Activated CD4-positive, alpha-beta T cell treated with anti-CD3 and anti-CD28 coated beads, Interleukin-2, amount 50 U/mL, for 4 hours (primary cell): ENCODE results near the gene CCDC51.
A peak's percentile ranks its signal among the peaks of the same experiment; 100 is the strongest.
"Not testable (repeated sequence)": the region's sequence is repeated elsewhere in the genome, so short reads cannot be mapped to it uniquely, and the experiment has no call there.

ENCODE experiments used
- DNase-seq, 2 experiments: peaks; one replicate each; pipeline ENCODE4 v3.0.0-alpha.2; 2020

The CCDC51 gene, protein sequence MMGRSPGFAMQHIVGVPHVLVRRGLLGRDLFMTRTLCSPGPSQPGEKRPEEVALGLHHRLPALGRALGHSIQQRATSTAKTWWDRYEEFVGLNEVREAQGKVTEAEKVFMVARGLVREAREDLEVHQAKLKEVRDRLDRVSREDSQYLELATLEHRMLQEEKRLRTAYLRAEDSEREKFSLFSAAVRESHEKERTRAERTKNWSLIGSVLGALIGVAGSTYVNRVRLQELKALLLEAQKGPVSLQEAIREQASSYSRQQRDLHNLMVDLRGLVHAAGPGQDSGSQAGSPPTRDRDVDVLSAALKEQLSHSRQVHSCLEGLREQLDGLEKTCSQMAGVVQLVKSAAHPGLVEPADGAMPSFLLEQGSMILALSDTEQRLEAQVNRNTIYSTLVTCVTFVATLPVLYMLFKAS

DNA sequence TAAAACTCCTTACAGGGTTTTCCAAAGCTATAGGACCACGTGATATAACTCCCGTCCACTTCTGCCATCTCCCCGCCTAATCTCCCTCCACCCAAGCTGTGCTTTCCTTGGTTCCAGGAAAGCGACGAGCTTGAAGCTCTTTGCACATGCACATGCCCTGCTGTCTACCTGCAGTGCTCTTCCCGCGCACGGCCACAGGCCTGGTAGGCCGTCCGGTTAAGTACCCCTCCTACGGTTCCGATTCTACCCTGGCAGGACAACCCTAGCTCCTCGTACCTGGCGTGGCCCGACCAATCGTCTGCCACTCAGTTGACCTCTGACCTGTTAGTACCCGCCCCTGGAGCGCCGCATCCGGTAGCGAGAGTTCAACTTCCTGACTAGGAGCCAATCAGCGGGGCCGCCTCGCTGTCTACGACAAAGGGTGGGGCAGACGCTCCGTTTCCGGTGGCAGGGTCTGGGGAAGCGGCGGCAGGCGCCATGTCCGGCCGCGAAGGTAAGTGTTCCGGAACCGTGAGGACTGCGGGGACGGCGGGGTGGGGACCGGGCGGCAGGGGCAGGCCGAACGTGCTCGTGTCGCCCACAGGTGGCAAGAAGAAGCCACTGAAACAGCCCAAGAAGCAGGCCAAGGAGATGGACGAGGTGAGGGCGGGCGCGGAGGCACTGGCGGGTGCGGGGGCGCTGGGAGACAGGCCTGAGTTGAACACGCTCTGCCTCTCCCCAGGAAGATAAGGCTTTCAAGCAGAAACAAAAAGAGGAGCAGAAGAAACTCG, at the start of gene CCDC51, which contains the start of gene TMA7:
Gene CCDC51 (minus strand): TSS at position 300 of the 770 bp plus-strand sequence. CDS start 4,991 bp downstream, outside the sequence.
Gene TMA7 (plus strand): TSS at position 438 of the 770 bp plus-strand sequence. CDS start 40 bp downstream, at position 478.
- DNase-seq = peak; percentile 98

DNA sequence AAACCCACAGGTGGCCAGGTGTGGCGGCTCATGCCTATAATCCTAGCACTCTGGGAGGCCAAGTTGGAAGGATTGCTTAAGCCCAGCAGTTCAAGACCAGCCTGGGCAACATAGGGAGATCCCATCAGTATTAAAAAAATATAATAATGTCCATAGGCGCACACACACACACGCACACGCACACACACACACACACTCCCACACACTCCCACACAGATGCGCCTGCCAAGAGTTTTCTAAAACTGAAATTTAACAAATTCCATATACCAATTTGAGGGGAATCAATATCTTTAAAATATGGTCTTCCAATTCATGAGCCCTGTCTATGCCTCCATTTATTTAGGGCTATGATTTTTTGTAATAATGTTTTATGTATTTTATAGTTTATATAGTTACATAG, 47.0 kb upstream of the CCDC51 start:
- no peak for DNase-seq

DNA sequence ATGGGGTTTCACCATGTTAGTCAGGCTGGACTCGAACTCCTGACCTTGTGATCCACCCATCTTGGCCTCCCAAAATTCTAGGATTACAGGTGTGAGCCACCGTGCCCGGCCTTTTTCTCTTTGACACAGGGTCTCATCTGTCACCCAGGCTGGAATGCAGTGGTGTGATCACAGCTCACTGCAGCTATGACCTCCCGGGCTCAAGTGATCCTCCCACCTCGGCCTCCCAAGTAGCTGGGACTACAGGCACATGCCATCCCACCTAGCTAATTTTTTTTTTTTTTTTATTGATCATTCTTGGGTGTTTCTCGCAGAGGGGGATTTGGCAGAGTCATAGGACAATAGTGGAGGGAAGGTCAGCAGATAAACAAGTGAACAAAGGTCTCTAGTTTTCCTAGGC, 42.9 kb upstream of the CCDC51 start:
- not testable (repeated sequence) for DNase-seq

DNA sequence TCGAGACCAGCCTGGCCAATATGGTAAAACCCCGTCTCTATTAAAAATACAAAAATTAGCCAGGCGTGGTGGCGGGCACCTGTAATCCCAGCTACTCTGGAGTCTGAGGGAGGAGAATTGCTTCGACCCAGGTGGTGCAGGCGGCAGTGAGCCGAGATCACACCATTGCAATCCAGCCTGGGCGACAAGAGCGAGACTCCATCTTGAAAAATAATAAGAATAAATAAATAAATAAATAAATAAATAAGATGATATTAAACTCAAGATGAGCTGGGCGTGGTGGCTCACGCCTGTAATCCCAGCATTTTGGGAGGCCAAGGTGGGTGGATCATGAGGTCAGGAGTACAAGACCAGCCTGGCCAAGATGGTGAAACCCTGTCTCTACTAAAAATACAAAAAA, 41.0 kb upstream of the CCDC51 start:
- DNase-seq = not testable (repeated sequence)

DNA sequence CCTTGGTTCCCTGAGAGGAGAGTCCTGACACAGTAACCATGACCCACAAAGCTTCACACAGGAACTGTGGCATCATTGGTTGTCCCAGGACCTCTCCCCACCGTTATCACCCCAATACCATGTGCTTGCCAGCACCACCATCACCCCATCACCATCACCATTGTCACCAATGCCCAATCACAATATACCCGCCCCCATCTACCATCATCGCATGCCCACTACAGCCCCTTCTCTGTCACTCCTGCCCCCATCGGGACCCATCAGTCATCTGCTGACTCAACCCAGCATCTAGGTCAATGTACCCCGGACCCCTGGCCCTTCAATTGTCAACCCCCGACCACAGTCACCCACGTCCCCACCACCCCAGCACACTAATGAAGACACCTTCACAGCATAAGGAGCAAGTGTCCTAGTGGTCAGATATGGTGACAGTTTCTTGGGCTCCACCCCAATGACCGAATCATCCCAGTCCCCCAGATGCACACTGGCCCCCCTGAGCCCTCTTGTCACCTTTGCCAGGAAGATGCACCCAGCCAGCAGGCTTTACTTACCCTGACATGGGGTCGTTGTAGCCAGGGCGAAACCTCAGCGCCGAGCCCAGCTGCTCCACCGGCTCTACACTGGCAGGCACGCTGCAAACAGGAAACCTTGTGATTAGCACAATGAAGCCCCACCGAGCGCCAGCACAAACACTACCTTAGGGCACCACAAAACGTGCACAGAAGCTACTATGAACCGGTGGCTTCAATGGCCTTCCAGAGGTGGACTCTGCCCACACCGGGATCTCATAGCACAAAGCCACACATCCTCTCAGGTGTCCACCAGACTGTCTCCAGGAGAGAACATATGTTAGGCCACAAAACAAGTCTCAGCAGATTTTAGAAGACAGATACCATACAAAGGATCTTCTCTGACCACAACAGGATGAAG, 39.0 kb upstream of the CCDC51 start:
- DNase-seq = peak; percentile 42 to 48

DNA sequence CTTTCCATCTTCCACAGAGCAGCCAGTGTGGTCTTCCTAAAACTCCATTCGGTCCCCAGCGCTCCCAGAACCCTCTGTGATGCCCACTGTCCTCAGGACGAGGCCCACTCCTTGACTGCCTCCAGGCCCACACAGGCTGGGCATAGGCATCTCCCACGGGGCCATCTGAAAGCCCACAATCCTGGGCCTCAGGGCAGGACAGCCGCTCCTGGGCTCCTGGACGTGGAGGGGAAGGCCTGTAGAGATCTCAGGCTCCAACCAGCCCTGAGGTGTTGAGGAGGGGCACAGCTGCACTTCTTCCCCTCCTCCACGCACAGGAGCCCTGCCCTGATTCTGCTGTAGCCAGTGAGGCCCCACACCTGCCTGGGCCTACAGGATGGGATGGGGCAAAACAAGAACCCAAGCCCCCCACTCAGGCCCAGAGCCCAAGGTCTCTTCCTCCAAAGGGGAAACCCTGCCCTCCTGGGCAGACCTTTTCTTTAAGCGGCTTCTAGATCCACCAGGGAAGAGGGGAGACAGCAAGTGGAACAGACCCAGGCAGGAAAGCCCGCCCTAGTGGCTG, 38.1 kb upstream of the CCDC51 start:
- DNase-seq = no peak

DNA sequence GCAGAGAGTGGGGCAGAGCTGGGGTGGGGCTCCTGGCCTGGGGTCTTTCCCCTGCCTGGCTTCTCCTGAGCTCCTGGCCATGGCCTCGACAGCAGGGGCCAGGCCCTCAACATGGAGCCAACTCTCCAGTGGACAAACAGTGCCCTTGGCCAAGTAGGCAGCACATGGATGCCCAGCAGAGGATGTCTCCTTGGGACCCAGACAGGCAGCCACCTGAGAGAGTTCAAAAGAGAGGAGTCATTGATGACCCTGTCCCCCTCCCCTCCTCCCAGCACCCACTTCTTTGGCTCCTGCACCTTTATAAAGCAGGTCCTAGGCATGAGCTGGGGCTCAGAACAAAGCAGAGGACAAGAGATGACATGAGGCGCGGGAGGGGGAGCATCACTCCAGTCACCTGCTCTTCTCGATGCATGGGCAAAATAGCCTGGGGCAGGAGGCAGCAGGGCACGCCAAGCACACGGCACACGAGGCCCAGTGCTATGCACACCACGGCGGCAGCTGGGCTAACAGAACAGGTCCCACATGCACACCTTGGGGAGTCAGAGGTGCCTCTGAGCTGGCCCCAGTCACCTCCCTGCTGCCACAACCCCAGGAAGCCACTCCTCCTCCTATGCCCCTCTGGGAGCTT, 36.6 kb upstream of the CCDC51 start:
- no peak for DNase-seq

DNA sequence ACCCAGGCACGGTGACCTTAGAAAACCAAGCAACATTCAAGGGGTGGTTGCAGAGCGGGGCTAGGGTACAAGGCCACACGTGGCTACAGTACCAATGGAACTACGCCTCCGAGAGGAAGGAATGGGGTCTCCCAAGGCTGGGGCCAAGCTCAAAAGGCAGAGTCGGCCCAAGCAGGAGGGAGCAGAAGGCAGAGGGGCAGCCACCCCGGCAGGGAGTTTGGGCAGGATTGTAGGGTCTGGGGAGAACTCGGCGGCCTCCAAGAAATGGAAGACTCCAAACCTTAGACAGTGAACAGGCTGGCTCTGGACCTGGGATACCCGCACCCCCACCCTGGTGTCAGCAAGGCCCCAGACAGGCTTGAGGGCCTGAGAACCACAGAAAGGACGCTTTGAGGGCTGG, 35.3 kb upstream of the CCDC51 start:
- no peak for DNase-seq

DNA sequence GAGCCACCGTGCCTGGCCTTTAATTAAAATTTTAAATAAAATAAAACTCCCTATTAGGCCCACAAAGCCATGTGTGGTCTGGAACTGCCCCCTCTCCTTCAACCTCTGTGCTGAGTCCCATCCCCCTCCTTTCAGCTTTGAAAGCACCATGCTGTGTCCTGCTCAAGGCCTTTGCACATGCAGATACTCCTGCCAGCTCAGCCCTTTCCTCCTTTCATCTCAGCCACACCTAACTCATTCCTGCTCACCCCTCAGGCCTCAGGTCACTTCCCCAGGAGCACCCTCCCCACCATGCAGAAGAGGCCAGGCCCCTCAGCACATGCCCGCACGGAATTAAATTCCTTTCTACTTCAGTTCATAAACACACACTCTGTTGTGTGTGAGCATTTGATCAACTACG, 34.7 kb upstream of the CCDC51 start:
- no peak for DNase-seq

DNA sequence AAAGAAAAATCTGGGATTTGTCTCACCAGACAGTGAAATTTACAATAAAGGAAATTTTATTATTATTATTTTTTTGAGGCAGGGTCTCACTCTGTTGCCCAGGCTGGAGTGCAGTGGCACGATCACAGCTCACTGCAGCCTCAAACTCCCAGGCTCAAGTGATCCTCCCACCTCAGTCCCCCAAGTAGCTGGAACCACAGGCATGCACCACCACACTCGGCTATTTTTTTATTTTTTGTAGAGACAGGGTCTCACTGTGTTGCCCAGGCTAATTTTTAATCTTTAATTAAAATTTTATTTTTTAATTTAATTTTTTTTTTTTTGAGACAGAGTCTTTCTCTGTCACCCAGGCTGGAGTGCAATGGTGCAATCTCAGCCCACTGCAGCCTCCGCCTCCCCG, 34.1 kb upstream of the CCDC51 start:
- not testable (repeated sequence) for DNase-seq

DNA sequence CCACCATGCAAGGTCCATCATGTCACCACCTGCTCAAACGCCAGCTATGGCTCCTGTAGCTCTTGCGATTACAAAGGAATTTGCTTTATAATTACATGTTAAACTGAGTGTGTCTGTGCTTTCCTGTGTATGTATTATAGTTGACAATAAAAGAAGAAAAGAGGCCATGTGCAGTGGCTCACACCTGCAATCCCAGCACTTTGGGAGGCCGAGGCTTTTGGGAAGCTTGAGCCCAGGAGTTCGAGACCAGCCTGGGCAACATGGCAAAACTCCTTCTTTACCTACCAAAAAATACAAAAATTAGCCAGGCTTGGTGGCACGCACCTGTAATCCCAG, 33.7 kb upstream of the CCDC51 start:
- DNase-seq = no peak

DNA sequence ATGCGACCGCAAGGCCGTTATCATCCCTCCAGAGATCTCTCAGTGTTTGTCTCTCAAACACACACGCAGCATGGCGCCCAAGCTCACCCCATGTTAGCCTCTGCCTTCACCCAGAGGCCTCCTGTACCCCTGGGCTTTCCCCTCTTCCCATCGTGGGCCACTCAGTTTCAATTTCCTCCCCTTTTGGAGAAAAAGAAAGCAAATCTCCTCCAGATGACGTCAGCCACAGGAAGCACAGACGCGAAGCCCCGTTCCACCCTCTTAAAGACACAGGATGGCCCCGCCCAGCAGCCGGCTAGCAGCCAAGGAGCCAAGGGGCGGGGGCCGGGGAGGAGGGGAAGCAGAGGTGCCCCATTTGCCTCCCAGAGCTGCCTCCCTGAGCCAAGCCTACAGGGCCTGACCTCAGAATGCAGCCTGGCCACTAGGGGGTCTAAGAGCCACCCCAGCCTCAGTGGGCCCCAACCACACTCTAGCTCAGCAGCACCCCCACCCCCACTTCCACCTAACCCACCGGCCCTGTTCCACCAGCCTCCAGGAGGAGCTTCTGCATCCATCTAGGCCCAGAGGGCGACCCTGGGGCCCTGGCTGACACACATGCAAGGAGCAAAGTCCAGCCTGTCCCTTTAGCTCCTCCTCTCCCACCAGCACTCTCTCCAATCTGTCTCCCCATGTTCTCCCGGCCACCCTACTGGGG, 33.2 kb upstream of the CCDC51 start:
- DNase-seq = peak; percentile 93

DNA sequence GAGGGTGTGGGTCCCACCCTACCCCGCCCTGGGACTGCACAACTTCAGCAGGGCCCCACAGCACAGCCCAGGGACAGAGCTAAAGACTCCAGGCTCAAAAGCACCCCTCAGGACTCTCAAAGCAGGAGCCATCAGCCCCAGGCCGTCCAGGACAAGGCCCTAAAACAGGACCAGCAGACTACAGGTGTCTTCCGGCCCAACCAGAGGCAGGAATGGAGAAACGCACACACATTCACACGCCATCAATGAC, 32.7 kb upstream of the CCDC51 start:
- DNase-seq = peak in 1 of 2 experiments; percentile 10

DNA sequence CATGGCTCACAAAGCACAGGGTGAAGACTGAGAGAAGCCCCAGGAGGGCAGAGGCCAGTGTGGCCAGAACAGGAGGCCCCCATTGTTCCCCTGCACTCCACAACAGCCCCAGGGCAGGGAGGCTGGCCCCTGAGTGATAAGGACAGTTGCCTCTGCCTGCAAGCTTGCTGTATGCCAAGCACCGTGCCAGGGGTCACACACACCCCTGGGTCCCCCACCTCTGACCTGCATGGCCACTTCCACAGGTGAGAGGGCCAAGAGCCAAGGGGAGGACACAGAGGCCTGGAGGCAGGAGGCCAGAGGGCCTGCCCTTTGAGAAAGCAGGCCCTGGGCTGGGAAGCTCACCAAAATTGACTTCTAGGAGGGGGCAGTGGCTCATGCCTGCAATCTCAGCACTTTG, 30.4 kb upstream of the CCDC51 start:
- DNase-seq = no peak

DNA sequence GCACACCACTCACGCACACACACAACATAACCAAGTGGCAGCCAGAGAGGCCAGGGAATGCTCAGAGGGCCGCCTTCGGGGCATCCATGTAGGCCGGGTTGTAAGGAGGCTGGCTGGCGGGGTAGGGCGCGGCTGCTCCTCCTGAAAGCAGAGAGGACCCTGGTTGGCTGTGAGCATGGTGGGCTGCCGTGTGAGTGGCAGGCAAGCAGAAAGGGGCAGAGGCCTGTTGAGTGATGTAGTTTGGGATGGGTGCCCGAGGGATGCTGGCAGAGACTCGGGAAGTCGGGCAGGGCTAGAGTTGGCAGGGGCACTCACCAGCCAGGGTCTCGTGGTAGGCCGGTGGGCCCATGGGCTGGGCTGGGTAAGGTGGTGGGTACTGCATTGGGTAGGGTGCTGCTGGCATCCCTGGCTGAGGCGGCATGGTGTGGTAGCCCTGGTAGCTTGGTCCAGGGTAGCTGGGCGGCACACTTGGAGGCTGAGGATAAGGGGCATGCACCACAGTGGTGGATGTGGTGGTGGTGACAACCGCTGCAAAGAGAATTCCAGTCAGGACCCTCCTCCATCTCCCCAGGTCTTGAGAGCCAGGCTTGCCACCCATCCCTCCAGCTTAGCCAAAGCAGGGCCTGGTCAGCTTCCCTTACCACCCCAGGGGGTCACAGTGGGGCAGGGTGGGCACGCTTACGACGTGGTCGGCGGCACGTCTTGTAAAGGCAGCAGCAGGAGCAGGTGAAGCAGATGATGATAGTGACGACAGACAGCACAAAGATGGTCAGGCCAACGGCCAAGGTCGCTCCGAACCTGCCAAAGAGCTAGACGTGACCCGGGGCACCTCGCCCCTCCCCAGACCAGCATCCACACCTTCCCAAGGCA, 29.4 kb upstream of the CCDC51 start:
- DNase-seq = no peak

DNA sequence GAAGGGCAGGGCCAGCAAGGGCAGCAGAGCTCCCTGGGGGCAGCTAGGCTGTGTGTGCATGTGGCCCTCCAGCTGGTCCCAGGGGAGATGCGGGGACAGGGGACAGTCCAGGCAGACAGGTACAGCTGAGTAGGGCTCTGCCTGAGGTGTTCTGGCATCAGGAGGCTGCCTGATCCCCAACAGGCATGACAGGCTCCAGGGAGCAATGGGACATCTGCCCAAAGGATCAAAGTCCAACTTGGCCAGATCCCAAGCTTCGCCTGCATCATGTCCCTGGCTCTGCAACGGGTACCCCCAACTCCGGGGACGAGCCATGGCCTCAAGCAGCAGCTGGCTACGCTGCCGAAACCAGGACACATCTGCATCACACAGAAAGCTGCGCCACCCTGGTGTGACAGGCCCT, 28.4 kb upstream of the CCDC51 start:
- no peak for DNase-seq

DNA sequence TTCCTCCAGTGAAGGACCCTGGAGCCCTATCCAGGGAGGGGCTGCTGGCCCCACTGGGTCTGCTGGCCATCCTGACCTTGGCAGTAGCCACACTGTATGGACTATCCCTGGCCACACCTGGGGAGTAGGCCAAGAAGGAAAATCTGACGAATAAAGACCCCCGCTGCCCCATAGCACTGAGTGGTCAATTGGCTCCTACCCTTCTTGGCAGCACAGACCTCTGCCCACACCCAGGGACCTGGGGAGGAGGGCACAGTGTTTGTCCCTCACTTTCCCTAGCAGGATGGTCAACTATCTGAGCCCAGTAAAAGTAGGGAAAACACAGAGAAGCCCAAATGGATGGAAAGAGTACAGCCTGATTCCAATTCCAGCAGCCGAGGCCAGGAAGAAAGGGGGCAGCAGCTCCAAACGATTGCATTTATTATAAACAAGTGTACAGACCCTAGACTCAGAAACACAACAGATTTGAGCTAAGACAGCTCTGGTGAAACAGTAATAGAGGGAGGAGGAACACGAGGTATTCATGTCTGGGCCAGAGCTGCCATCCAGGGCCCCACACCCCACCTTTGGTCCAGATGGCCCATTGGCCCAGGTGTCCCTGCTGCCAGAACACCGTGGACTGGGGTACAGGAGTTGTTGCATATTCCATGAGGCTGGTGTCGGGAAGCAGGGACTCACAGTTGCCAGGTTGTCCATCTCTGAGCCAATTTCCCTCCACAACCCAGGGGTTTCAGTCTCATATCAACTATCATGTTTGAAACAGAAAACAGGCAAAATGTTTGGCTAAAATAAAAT, 27.8 kb upstream of the CCDC51 start:
- no peak for DNase-seq

DNA sequence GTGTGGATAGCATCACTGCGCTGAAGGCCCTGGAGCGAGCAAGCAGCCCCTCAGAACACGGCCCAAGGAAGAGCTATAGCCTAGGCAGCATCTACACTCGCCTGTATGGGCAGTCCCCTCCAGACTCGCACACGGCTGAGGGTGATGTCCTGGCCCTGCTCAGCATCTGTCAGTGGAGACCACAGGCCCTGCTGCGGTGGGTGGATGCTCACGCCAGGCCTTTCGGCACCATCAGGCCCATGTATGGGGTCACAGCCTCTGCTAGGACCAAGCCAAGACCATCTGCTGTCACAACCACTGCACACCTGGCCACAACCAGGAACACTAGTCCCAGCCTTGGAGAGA, 27.2 kb upstream of the CCDC51 start:
- no peak for DNase-seq

DNA sequence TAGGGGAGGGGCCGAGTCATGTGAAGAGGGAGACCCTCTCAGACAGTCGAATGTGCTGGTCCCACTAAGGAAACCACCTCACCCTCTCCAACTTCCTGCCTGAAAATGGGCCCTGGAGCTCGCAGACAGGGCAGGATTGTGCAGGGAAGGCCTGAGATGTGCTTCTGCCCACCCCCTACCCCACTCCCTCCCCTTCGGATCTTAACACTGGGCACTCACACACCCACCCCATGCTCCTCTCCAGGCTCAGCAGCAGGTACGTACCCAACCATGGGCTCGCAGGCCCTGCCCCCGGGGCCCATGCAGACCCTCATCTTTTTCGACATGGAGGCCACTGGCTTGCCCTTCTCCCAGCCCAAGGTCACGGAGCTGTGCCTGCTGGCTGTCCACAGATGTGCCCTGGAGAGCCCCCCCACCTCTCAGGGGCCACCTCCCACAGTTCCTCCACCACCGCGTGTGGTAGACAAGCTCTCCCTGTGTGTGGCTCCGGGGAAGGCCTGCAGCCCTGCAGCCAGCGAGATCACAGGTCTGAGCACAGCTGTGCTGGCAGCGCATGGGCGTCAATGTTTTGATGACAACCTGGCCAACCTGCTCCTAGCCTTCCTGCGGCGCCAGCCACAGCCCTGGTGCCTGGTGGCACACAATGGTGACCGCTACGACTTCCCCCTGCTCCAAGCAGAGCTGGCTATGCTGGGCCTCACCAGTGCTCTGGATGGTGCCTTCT, 26.6 kb upstream of the CCDC51 start:
- DNase-seq = peak in 1 of 2 experiments; percentile 25
